A673 (cell line): ENCODE measurements around the gene SPARCL1. TPM values are rescaled to one million over a fixed set of nuclear protein-coding genes. Genes with fewer than 3 reads are reported as not detected.

ENCODE experiments used
- BruUV-seq: library from RNA; stranded (reverse); fragments of 400-500 nt; replicated peaks from 2 replicates; lab custom pipeline; 2021; lab: Mats Ljungman, UMichigan
- CTCF ChIA-PET: fragments of 300-600 bp; sonication (Branson Sonifier 250); formaldehyde crosslinking; loops from one replicate; lab custom pipeline; 2022; ENCODE audit warnings: antibody characterized with exemption; lab: Charles Lee
- POLR2A ChIA-PET: fragments of 300-600 bp; sonication (Branson Sonifier 250); formaldehyde crosslinking; loops from one replicate; lab custom pipeline; 2022; ENCODE audit warnings: antibody characterized with exemption; ENCODE audit not compliant: low non-redundant PET; lab: Charles Lee
- DNase-seq: peaks from one replicate; pipeline ENCODE4 v3.0.0-alpha.2; 2015; ENCODE audit warnings: low spot score
- H3K27ac ChIP-seq: fragments of 200-600 bp; sonication (generic); 2 replicates; pipeline ENCODE4 v1.5.1; 2016; ENCODE audit warnings: mixed run types, low read depth, mild to moderate bottlenecking, mixed read lengths, antibody characterized with exemption, low read length; ENCODE audit not compliant: poor library complexity, severe bottlenecking
- H3K27me3 ChIP-seq: fragments of 200-600 bp; sonication (generic); replicated peaks from 2 replicates; pipeline ENCODE4 v1.6.1; 2017; ENCODE audit warnings: mixed run types, low read depth, mild to moderate bottlenecking, mixed read lengths, antibody characterized with exemption, low read length; ENCODE audit not compliant: insufficient read depth, poor library complexity
- H3K36me3 ChIP-seq: fragments of 200-600 bp; sonication (generic); 2 replicates; pipeline ENCODE4 v1.6.1; 2016; ENCODE audit warnings: mixed run types, mild to moderate bottlenecking, mixed read lengths, antibody characterized with exemption, low read length; ENCODE audit not compliant: insufficient read depth, poor library complexity, severe bottlenecking
- H3K4me1 ChIP-seq: fragments of 200-600 bp; sonication (generic); 2 replicates; pipeline ENCODE4 v1.6.1; 2017; ENCODE audit warnings: mixed run types, mild to moderate bottlenecking, mixed read lengths, antibody characterized with exemption, low read length; ENCODE audit not compliant: insufficient read depth, poor library complexity, severe bottlenecking
- H3K4me3 ChIP-seq: fragments of 200-600 bp; sonication (generic); 2 replicates; pipeline ENCODE4 v1.5.1; 2016; ENCODE audit warnings: low read depth, mixed run types, mild to moderate bottlenecking, mixed read lengths, low read length; ENCODE audit not compliant: poor library complexity, severe bottlenecking
- H3K9me3 ChIP-seq: fragments of 200-600 bp; sonication (generic); 2 replicates; pipeline ENCODE4 v1.6.1; 2016; ENCODE audit warnings: mixed run types, low read depth, mild to moderate bottlenecking, mixed read lengths, antibody characterized with exemption, low read length; ENCODE audit not compliant: poor library complexity, severe bottlenecking
- EZH2 ChIP-seq: fragments of 200-600 bp; sonication (generic); IDR thresholded peaks from 2 replicates; pipeline ENCODE4 v1.6.1; 2017; ENCODE audit warnings: borderline replicate concordance, low read depth, mild to moderate bottlenecking, mixed read lengths, antibody characterized with exemption, low read length; ENCODE audit not compliant: poor library complexity, severe bottlenecking
- intact Hi-C: fragments of 100-400 bp; cut with micrococcal nuclease; formaldehyde crosslinking; loops from one replicate; pipeline ENCODE4 v1.10.0; 2022; ENCODE audit not compliant: unreplicated experiment
- total RNA-seq: library from RNA; stranded (reverse); gene quantifications from 2 replicates; pipeline ENCODE4 v1.2.3, GENCODE V29; 2021
- TF ChIP-seq, protein P1 (sequence below): fragments of 300-800, 200-600 bp; sonication (generic); conservative IDR thresholded peaks from 2 replicates; pipeline ENCODE4 v1.5.1; 2017; ENCODE audit warnings: low read depth, mild to moderate bottlenecking, antibody characterized with exemption, low read length, moderate library complexity, mixed read lengths

Gene SPARCL1
- total RNA-seq, 1 experiment from 2014 or later: 1.1 TPM

DNA sequence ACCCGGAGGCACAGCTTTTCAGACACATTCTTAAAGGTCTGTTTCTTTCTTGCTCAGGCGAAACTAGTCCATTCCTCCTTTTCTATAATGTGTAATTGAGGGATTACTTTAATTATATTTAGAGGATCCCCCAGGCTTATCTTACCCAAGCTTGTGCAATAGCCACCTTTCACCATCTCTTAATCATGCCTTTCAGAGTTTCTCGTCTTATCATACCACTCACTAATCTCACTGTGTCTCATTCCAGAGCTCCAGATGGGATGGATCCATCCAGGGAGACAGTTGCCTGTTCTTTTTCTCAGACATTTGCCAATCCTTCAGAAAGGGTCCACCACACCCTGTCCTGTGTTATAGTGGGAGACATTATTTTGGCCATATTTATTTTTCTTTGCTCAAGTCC, 12.5 kb downstream of the SPARCL1 start:
- no TSS peak for BruUV-seq
- TF ChIP-seq, protein P1, sequence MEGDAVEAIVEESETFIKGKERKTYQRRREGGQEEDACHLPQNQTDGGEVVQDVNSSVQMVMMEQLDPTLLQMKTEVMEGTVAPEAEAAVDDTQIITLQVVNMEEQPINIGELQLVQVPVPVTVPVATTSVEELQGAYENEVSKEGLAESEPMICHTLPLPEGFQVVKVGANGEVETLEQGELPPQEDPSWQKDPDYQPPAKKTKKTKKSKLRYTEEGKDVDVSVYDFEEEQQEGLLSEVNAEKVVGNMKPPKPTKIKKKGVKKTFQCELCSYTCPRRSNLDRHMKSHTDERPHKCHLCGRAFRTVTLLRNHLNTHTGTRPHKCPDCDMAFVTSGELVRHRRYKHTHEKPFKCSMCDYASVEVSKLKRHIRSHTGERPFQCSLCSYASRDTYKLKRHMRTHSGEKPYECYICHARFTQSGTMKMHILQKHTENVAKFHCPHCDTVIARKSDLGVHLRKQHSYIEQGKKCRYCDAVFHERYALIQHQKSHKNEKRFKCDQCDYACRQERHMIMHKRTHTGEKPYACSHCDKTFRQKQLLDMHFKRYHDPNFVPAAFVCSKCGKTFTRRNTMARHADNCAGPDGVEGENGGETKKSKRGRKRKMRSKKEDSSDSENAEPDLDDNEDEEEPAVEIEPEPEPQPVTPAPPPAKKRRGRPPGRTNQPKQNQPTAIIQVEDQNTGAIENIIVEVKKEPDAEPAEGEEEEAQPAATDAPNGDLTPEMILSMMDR: no peak
- no peak for TF ChIP-seq EZH2
- H3K9me3 ChIP-seq: no peaks in the 10 kb centered on the region
- H3K27ac ChIP-seq: no peak overlapping the region
- peaks cover 21% of the 10 kb centered on the region for H3K4me1 ChIP-seq
- ChIA-PET CTCF (no interaction called here), POLR2A (no interaction called here)
- intact Hi-C loops: no loop called here
- no peaks in the 10 kb centered on the region for H3K27me3 ChIP-seq
- H3K4me3 ChIP-seq: no peak overlapping the region
- no peaks in the 10 kb centered on the region for H3K36me3 ChIP-seq
- DNase-seq: no peak

DNA sequence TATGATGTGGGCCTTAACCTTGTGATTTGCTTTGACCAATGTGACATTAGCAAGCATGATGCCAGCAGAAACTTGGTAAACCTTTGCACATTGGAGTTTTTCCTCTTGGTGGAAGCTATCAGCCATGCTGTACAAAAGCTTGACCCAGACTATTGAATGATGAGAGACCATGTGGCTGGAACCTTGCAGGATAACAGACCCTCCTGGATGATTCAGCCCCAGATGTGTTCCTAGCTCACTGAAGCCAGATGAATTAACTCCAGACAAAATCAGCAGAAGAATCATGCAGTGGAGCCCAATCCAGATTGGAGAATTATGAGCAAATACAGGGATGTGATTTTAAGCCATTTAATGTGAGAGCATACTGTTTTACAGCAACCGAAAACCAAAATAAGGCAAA, 16.8 kb downstream of the SPARCL1 start:
- TF ChIP-seq, protein P1: no peak
- no peak for TF ChIP-seq EZH2
- Histone ChIP-seq H3K27ac (no peak overlapping the region), H3K4me1 (peaks cover 8% of the 10 kb centered on the region), H3K27me3 (no peaks in the 10 kb centered on the region), H3K36me3 (no peaks in the 10 kb centered on the region), H3K9me3 (no peaks in the 10 kb centered on the region), H3K4me3 (no peak overlapping the region)
- ChIA-PET POLR2A (no interaction called here), CTCF (no interaction called here)
- intact Hi-C loops: no loop called here
- DNase-seq: no peak
- no TSS peak for BruUV-seq

DNA sequence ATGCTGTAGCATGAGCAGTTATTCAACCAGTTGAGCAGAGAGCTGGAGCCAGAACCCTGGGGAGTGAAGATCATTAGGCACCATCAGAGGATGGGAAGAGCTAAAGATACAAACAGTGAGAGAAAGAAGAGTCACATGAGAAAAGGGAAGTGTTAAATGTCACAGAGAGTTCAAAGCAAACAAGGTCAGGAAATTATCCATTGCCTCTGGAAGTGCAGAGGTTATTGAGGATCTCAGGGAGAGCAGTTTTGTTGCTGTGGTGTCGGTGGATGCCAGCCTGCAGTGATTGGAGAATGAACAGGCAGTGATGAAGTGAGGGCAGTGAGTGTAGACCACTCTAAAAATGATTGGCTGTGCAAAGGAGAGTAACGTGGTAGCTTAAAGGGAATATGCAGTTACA, 17.7 kb downstream of the SPARCL1 start:
- ChIA-PET CTCF (no interaction called here), POLR2A (interaction anchor here (0.6 kb wide), 1 partner anchor 1578 kb away, joined by 3 read pairs; no protein-coding TSS in a partner anchor)
- H3K9me3 ChIP-seq: no peaks in the 10 kb centered on the region
- intact Hi-C loops: no loop called here
- H3K4me1 ChIP-seq: no peaks in the 10 kb centered on the region
- no peak for TF ChIP-seq EZH2
- TF ChIP-seq, protein P1: no peak
- BruUV-seq: no TSS peak
- DNase-seq: no peak
- H3K27me3 ChIP-seq: no peaks in the 10 kb centered on the region
- H3K4me3 ChIP-seq: no peak overlapping the region
- no peak overlapping the region for H3K27ac ChIP-seq
- no peaks in the 10 kb centered on the region for H3K36me3 ChIP-seq
